CD4-positive, CD25-positive, alpha-beta regulatory T cell (primary cell): Measurements from ENCODE around the gene PPP2R5B. TPM values are rescaled to one million over a fixed set of nuclear protein-coding genes. Genes with fewer than 3 reads are reported as not detected.
A peak's percentile ranks its signal among the peaks of the same experiment; 100 is the strongest.

ENCODE experiments used
- ATAC-seq, 2 donors: fragments of 150-1000 bp; cut with Tn5 transposase; one replicate each; pipeline ENCODE4 v1.10.0; 2021; ENCODE audit warnings: low read depth in 2 of 2, moderate number of reproducible peaks in 2 of 2, moderate library complexity in 1 of 2
- DNase-seq, 3 donors: peaks; one replicate each; pipeline versions ENCODE4 v3.0.0 to v3.0.0-alpha.2; 2012 to 2022; ENCODE audit warnings: mixed read lengths in 1 of 3
- H3K27ac ChIP-seq: one replicate; pipeline ENCODE4 v1.7.0; 2013; ENCODE audit warnings: mild to moderate bottlenecking, low read length; ENCODE audit not compliant: insufficient read depth, poor library complexity, severe bottlenecking
- H3K27me3 ChIP-seq: one replicate; pipeline ENCODE4 v1.7.0; 2013; ENCODE audit warnings: low read length; ENCODE audit not compliant: control insufficient read depth, insufficient read depth
- H3K36me3 ChIP-seq: one replicate; pipeline ENCODE4 v1.7.0; 2013; ENCODE audit warnings: mild to moderate bottlenecking, low read length, moderate library complexity; ENCODE audit not compliant: control insufficient read depth, insufficient read depth
- H3K4me1 ChIP-seq: 2 replicates; pipeline ENCODE4 v1.7.0; 2013; ENCODE audit warnings: mild to moderate bottlenecking, low read length; ENCODE audit not compliant: insufficient read depth, control insufficient read depth, poor library complexity, severe bottlenecking
- H3K4me3 ChIP-seq: one replicate; pipeline ENCODE4 v1.7.0; 2013; ENCODE audit warnings: low read depth, mild to moderate bottlenecking, low read length, moderate library complexity
- H3K9me3 ChIP-seq, 2 experiments: 1 replicate in 1 of 2; 2 replicates in 1 of 2; pipeline ENCODE4 v1.7.0; 2013; ENCODE audit warnings: low read length in 2 of 2, mild to moderate bottlenecking in 1 of 2, moderate library complexity in 1 of 2; ENCODE audit not compliant: control insufficient read depth in 2 of 2
- H3K27ac Mint-ChIP-seq, 3 donors: one replicate each; pipeline ENCODE4 v1.8.0; 2020 to 2022; ENCODE audit warnings: mild to moderate bottlenecking in 3 of 3, mixed read lengths in 3 of 3, moderate library complexity in 2 of 3
- H3K27me3 Mint-ChIP-seq: one replicate; pipeline ENCODE4 v1.8.0; 2022; ENCODE audit warnings: mild to moderate bottlenecking, mixed read lengths
- H3K36me3 Mint-ChIP-seq: one replicate; pipeline ENCODE4 v1.8.0; 2020; ENCODE audit warnings: mixed read lengths
- H3K4me1 Mint-ChIP-seq, 4 donors: one replicate each; pipeline ENCODE4 v1.8.0; 2020 to 2022; ENCODE audit warnings: mixed read lengths in 4 of 4, mild to moderate bottlenecking in 1 of 4
- H3K4me3 Mint-ChIP-seq, 4 donors: one replicate each; pipeline ENCODE4 v1.8.0; 2020 to 2022; ENCODE audit warnings: mild to moderate bottlenecking in 4 of 4, mixed read lengths in 4 of 4, moderate library complexity in 3 of 4
- H3K9me3 Mint-ChIP-seq, 7 donors: one replicate each; pipeline ENCODE4 v1.8.0; 2020 to 2022; ENCODE audit warnings: mixed read lengths in 7 of 7, mild to moderate bottlenecking in 3 of 7, moderate library complexity in 2 of 7
- polyA plus RNA-seq, 4 donors: library from polyadenylated mRNA; unstranded; fragments of 300-500 nt; fragmentation: Illumina TruSeq; gene quantifications; one replicate each; pipeline ENCODE4 v1.2.3, GENCODE V29; 2021
- total RNA-seq: library from RNA; stranded (reverse); gene quantifications from one replicate; pipeline ENCODE4 v1.2.3, GENCODE V29; 2022

Gene PPP2R5B
- total RNA-seq (34.5 TPM), polyA plus RNA-seq (1 to 10 TPM; 3.6 to 4.9 (median 3.8) TPM)

- Histone ChIP-seq H3K36me3 (peaks cover 4% of the 10 kb centered on the region), H3K27me3 (no peaks in the 10 kb centered on the region), H3K9me3 (no peaks in the 10 kb centered on the region), H3K27ac (peak within 1 kb of the TSS; percentile 80), H3K4me1 (peaks cover 20% of the 10 kb centered on the region), H3K4me3 (peak within 1 kb of the TSS; percentile 86)
- Mint-ChIP-seq H3K27me3 (no peaks in the 10 kb centered on the region), H3K4me3 (peak within 1 kb of the TSS; percentile 92 to 99 (median 96)), H3K4me1 (peaks cover 0 to 21% (median 5%) of the 10 kb centered on the region in 4 donors), H3K36me3 (no peaks in the 10 kb centered on the region), H3K9me3 (no peaks in the 10 kb centered on the region), H3K27ac (peak within 1 kb of the TSS; percentile 63 to 98 (median 98))
- DNase-seq: peak; percentile 88 to 94 (median 90)
- ATAC-seq: peak; percentile 95
Measured at GRCh38 chr11:64923944-64924909, at the start of gene PPP2R5B. Gene PPP2R5B, plus strand, starts transcription at chr11:64924689. Its CDS starts 1,046 bp downstream, at chr11:64925735.

- H3K4me1 ChIP-seq: peaks cover 86% of the 10 kb centered on the region
- Mint-ChIP-seq H3K27ac (peak overlapping the region; percentile 91 to 96 (median 92)), H3K36me3 (peaks cover 48% of the 10 kb centered on the region), H3K9me3 (peaks cover 0 to 3% (median 0%) of the 10 kb centered on the region in 7 donors), H3K4me3 (peak overlapping the region; percentile 96 to 100 (median 100)), H3K4me1 (peaks cover 5 to 74% (median 45%) of the 10 kb centered on the region in 4 donors), H3K27me3 (no peaks in the 10 kb centered on the region)
- H3K9me3 ChIP-seq: no peaks in the 10 kb centered on the region
- no peak for ATAC-seq
- peak overlapping the region; percentile 94 for H3K4me3 ChIP-seq
- peak overlapping the region; percentile 78 for H3K27ac ChIP-seq
- no peak for DNase-seq
- no peaks in the 10 kb centered on the region for H3K27me3 ChIP-seq
- H3K36me3 ChIP-seq: peaks cover 46% of the 10 kb centered on the region
Measured at GRCh38 chr11:64875369-64876228, 48.9 kb upstream of the PPP2R5B start.

GRCh38 chr11:64876229-64876750 lies 48.2 kb upstream of the PPP2R5B start:
- peaks cover 39% of the 10 kb centered on the region for H3K36me3 ChIP-seq
- H3K27me3 ChIP-seq: no peaks in the 10 kb centered on the region
- H3K9me3 Mint-ChIP-seq: peaks cover 0 to 3% (median 0%) of the 10 kb centered on the region in 7 donors
- peak overlapping the region; percentile 94 for H3K4me3 ChIP-seq
- peak overlapping the region; percentile 78 for H3K27ac ChIP-seq
- DNase-seq (peak in 1 of 3 donors; percentile 56), ATAC-seq (no peak)
- no peaks in the 10 kb centered on the region for H3K27me3 Mint-ChIP-seq
- H3K36me3 Mint-ChIP-seq: peaks cover 46% of the 10 kb centered on the region
- peaks cover 2 to 74% (median 46%) of the 10 kb centered on the region in 4 donors for H3K4me1 Mint-ChIP-seq
- peak overlapping the region; percentile 96 to 100 (median 100) for H3K4me3 Mint-ChIP-seq
- peak overlapping the region; percentile 91 to 96 (median 92) for H3K27ac Mint-ChIP-seq
- peaks cover 86% of the 10 kb centered on the region for H3K4me1 ChIP-seq
- no peaks in the 10 kb centered on the region for H3K9me3 ChIP-seq

- H3K27me3 Mint-ChIP-seq: no peaks in the 10 kb centered on the region
- peaks cover 43% of the 10 kb centered on the region for H3K36me3 Mint-ChIP-seq
- no peaks in the 10 kb centered on the region for H3K27me3 ChIP-seq
- peaks cover 0 to 3% (median 0%) of the 10 kb centered on the region in 7 donors for H3K9me3 Mint-ChIP-seq
- peaks cover 0 to 72% (median 42%) of the 10 kb centered on the region in 4 donors for H3K4me1 Mint-ChIP-seq
- peak overlapping the region; percentile 96 to 100 (median 100) for H3K4me3 Mint-ChIP-seq
- DNase-seq: no peak
- peak overlapping the region; percentile 91 to 96 (median 92) for H3K27ac Mint-ChIP-seq
- peak overlapping the region; percentile 78 for H3K27ac ChIP-seq
- no peak for ATAC-seq
- H3K36me3 ChIP-seq: peaks cover 33% of the 10 kb centered on the region
- H3K4me1 ChIP-seq: peaks cover 80% of the 10 kb centered on the region
- H3K9me3 ChIP-seq: no peaks in the 10 kb centered on the region
- peak overlapping the region; percentile 94 for H3K4me3 ChIP-seq
Measured at GRCh38 chr11:64876835-64877341, 47.6 kb upstream of the PPP2R5B start.

GRCh38 chr11:64877390-64878222 lies 46.9 kb upstream of the PPP2R5B start:
- Histone ChIP-seq H3K27me3 (no peaks in the 10 kb centered on the region), H3K9me3 (no peaks in the 10 kb centered on the region), H3K4me1 (peaks cover 73% of the 10 kb centered on the region), H3K27ac (peak overlapping the region; percentile 78), H3K36me3 (peaks cover 26% of the 10 kb centered on the region), H3K4me3 (peak overlapping the region; percentile 94)
- peak overlapping the region; percentile 91 to 98 (median 96) for H3K27ac Mint-ChIP-seq
- peaks cover 42% of the 10 kb centered on the region for H3K36me3 Mint-ChIP-seq
- peaks cover 0 to 3% (median 0%) of the 10 kb centered on the region in 7 donors for H3K9me3 Mint-ChIP-seq
- H3K4me1 Mint-ChIP-seq: peaks cover 0 to 65% (median 41%) of the 10 kb centered on the region in 4 donors
- H3K27me3 Mint-ChIP-seq: no peaks in the 10 kb centered on the region
- ATAC-seq: peak in 1 of 2 donors; percentile 0
- no peak for DNase-seq
- H3K4me3 Mint-ChIP-seq: peak overlapping the region; percentile 96 to 100 (median 100)

GRCh38 chr11:64878223-64878493 lies 46.3 kb upstream of the PPP2R5B start:
- Histone ChIP-seq H3K27ac (peak overlapping the region; percentile 78), H3K27me3 (no peaks in the 10 kb centered on the region), H3K9me3 (no peaks in the 10 kb centered on the region), H3K4me1 (peaks cover 67% of the 10 kb centered on the region), H3K36me3 (peaks cover 21% of the 10 kb centered on the region), H3K4me3 (peak overlapping the region; percentile 94)
- DNase-seq (no peak), ATAC-seq (peak; percentile 9 to 19)
- H3K27ac Mint-ChIP-seq: peak overlapping the region; percentile 91 to 98 (median 96)
- H3K27me3 Mint-ChIP-seq: no peaks in the 10 kb centered on the region
- peaks cover 36% of the 10 kb centered on the region for H3K36me3 Mint-ChIP-seq
- H3K9me3 Mint-ChIP-seq: peaks cover 0 to 3% (median 0%) of the 10 kb centered on the region in 7 donors
- H3K4me1 Mint-ChIP-seq: peaks cover 0 to 60% (median 38%) of the 10 kb centered on the region in 4 donors
- peak overlapping the region; percentile 96 to 100 (median 100) for H3K4me3 Mint-ChIP-seq
